ENCODE data around the gene MICAL2.

GRCh38 chr11:12176410-12176809, 66.0 kb downstream of the MICAL2 start:
- TF ChIP-seq PATZ1 (CRISPR knock-in tag; IDR thresholded peaks at IDR 0.05; ENCODE audit: borderline replicate concordance) (no peak), CSDC2 (CRISPR knock-in tag; IDR thresholded peaks at IDR 0.05) (no peak), RARB (CRISPR knock-in tag; IDR thresholded peaks at IDR 0.05) (no peak), ZC3H10 (CRISPR knock-in tag; IDR thresholded peaks at IDR 0.05) (no peak), ARNTL (CRISPR knock-in tag; IDR thresholded peaks at IDR 0.05; ENCODE audit: borderline replicate concordance, low read depth) (no peak), ISL1 (CRISPR knock-in tag; IDR thresholded peaks at IDR 0.05) (0 out of 2 replicates have a peak, but pooled peaks have one; percentile 2), POU6F1 (CRISPR knock-in tag; IDR thresholded peaks at IDR 0.05; ENCODE audit: borderline replicate concordance, low read depth) (no peak), ZFP30 (CRISPR knock-in tag; IDR thresholded peaks at IDR 0.05) (no peak), GLIS3 (CRISPR knock-in tag; IDR thresholded peaks at IDR 0.05) (no peak), TOX (CRISPR knock-in tag; IDR thresholded peaks at IDR 0.05; ENCODE audit: borderline replicate concordance) (no peak), SNAI2 (CRISPR knock-in tag; IDR thresholded peaks at IDR 0.05) (no peak), TCF4 (CRISPR knock-in tag; IDR thresholded peaks at IDR 0.05; ENCODE audit: borderline replicate concordance) (no peak)
- TF ChIP-seq, protein P1, sequence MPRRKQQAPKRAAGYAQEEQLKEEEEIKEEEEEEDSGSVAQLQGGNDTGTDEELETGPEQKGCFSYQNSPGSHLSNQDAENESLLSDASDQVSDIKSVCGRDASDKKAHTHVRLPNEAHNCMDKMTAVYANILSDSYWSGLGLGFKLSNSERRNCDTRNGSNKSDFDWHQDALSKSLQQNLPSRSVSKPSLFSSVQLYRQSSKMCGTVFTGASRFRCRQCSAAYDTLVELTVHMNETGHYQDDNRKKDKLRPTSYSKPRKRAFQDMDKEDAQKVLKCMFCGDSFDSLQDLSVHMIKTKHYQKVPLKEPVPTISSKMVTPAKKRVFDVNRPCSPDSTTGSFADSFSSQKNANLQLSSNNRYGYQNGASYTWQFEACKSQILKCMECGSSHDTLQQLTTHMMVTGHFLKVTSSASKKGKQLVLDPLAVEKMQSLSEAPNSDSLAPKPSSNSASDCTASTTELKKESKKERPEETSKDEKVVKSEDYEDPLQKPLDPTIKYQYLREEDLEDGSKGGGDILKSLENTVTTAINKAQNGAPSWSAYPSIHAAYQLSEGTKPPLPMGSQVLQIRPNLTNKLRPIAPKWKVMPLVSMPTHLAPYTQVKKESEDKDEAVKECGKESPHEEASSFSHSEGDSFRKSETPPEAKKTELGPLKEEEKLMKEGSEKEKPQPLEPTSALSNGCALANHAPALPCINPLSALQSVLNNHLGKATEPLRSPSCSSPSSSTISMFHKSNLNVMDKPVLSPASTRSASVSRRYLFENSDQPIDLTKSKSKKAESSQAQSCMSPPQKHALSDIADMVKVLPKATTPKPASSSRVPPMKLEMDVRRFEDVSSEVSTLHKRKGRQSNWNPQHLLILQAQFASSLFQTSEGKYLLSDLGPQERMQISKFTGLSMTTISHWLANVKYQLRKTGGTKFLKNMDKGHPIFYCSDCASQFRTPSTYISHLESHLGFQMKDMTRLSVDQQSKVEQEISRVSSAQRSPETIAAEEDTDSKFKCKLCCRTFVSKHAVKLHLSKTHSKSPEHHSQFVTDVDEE (CRISPR knock-in tag; IDR thresholded peaks at IDR 0.05): no peak
- TF ChIP-seq, protein P2, sequence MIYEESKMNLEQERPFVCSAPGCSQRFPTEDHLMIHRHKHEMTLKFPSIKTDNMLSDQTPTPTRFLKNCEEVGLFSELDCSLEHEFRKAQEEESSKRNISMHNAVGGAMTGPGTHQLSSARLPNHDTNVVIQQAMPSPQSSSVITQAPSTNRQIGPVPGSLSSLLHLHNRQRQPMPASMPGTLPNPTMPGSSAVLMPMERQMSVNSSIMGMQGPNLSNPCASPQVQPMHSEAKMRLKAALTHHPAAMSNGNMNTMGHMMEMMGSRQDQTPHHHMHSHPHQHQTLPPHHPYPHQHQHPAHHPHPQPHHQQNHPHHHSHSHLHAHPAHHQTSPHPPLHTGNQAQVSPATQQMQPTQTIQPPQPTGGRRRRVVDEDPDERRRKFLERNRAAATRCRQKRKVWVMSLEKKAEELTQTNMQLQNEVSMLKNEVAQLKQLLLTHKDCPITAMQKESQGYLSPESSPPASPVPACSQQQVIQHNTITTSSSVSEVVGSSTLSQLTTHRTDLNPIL (CRISPR knock-in tag; IDR thresholded peaks at IDR 0.05; ENCODE audit: low read depth): no peak
